Measurements from ENCODE around the gene ADIPOR2.
A peak's percentile ranks its signal among the peaks of the same experiment; 100 is the strongest.

- TF ChIP-seq POLR2A (IDR thresholded peaks at IDR 0.05; ENCODE audit: low read depth, low read length) = no peak
- TF ChIP-seq CTCF (conservative IDR thresholded peaks at IDR 0.05; ENCODE audit: low read depth, low read length) = no peak
- no peak for TF ChIP-seq USF2 (IDR thresholded peaks at IDR 0.05; ENCODE audit: low read depth, low read length)
- TF ChIP-seq CEBPB (IDR thresholded peaks at IDR 0.05; ENCODE audit: low read depth, low read length) = no peak
- peak; percentile 79 for TF ChIP-seq MAFK (IDR thresholded peaks at IDR 0.05; ENCODE audit: low read depth, low read length)
- no peak for TF ChIP-seq BHLHE40 (IDR thresholded peaks at IDR 0.05; ENCODE audit: low read depth, low read length)
- no peak for TF ChIP-seq RAD21 (IDR thresholded peaks at IDR 0.05; ENCODE audit: low read length)
- no peak for TF ChIP-seq CHD1 (IDR thresholded peaks at IDR 0.05; ENCODE audit: low read depth, low read length)
- TF ChIP-seq NFE2L2 (IDR thresholded peaks at IDR 0.05; ENCODE audit: low read depth, low read length) = no peak
- TF ChIP-seq MXI1 (IDR thresholded peaks at IDR 0.05; ENCODE audit: borderline replicate concordance, low read depth, low read length) = no peak
- no peak for TF ChIP-seq ELK1 (IDR thresholded peaks at IDR 0.05; ENCODE audit: borderline replicate concordance, low read depth, low read length)
- no peak for TF ChIP-seq RCOR1 (IDR thresholded peaks at IDR 0.05; ENCODE audit: insufficient replicate concordance, low read length)
- TF ChIP-seq FOS (IDR thresholded peaks at IDR 0.05; ENCODE audit: low read depth, low read length) = no peak
These were observed 35.9 kb downstream of the ADIPOR2 start for GRCh38 chr12:1726753-1727152.
